Kidney (tissue), 14 donors: ENCODE data around the gene EIF6. TPM values are rescaled to one million over a fixed set of nuclear protein-coding genes. Genes with fewer than 3 reads are reported as not detected.

Experiments used
- DNase-seq, 5 donors: peaks; one replicate each; pipeline ENCODE4 v3.0.0-alpha.2; 2013 to 2020
- FAIRE-seq: peaks from 2 replicates; lab custom pipeline; 2012; peaks lifted over from hg19 to GRCh38; lab: Jason Lieb, UNC
- H3K27ac ChIP-seq, 2 donors: one replicate each; pipeline ENCODE4 v1.7.0; 2013; ENCODE audit warnings: low read depth in 2 of 2, low read length in 2 of 2, inconsistent platforms in 1 of 2
- H3K27me3 ChIP-seq: one replicate; pipeline ENCODE4 v1.7.1; 2013; ENCODE audit warnings: low read length, inconsistent platforms; ENCODE audit not compliant: control insufficient read depth, insufficient read depth
- H3K36me3 ChIP-seq, 3 donors: one replicate each; pipeline versions ENCODE4 v1.7.0 to v1.7.1; 2013; ENCODE audit warnings: low read length in 3 of 3, control low read depth in 1 of 3, inconsistent platforms in 1 of 3; ENCODE audit not compliant: insufficient read depth in 3 of 3, control insufficient read depth in 2 of 3
- H3K4me1 ChIP-seq, 3 donors: one replicate each; pipeline versions ENCODE4 v1.7.0 to v1.7.1; 2013; ENCODE audit warnings: low read length in 3 of 3, inconsistent platforms in 1 of 3, low read depth in 1 of 3; ENCODE audit not compliant: control insufficient read depth in 2 of 3, insufficient read depth in 2 of 3
- H3K4me3 ChIP-seq, 3 donors: one replicate each; pipeline versions ENCODE4 v1.7.0 to v1.8.1; 2013; ENCODE audit warnings: low read length in 3 of 3, control low read depth in 1 of 3, inconsistent platforms in 1 of 3
- H3K9ac ChIP-seq, 3 donors: one replicate each; pipeline versions ENCODE4 v1.7.0 to v1.7.1; 2013; ENCODE audit warnings: low read length in 3 of 3, control low read depth in 1 of 3, inconsistent platforms in 1 of 3
- H3K9me3 ChIP-seq, 3 donors: one replicate each; pipeline versions ENCODE4 v1.7.0 to v1.7.1; 2013; ENCODE audit warnings: low read length in 3 of 3, control low read depth in 1 of 3, inconsistent platforms in 1 of 3; ENCODE audit not compliant: control insufficient read depth in 2 of 3, insufficient read depth in 1 of 3
- CTCF ChIP-seq: IDR thresholded peaks from 3 replicates; pipeline ENCODE4 v1.5.1; 2012; ENCODE audit warnings: mild to moderate bottlenecking, moderate library complexity, borderline replicate concordance; ENCODE audit not compliant: insufficient read depth; ENCODE audit errors: extremely low read depth
- intact Hi-C: fragments of 100-400 bp; cut with DNase I; formaldehyde crosslinking; loops from one replicate; pipeline ENCODE4 v1.11.1; 2022
- polyA plus RNA-seq: library from polyadenylated mRNA; stranded (reverse); fragments of 350-450 nt; fragmentation: Illumina TruSeq; extraction: RNeasy Lipid Tissue Mini Kit (QIAGEN cat#74804); gene quantifications from one replicate; pipeline ENCODE4 v1.2.3, GENCODE V29; 2014; ENCODE audit warnings: low read depth, low replicate concordance; ENCODE audit not compliant: insufficient read depth
- total RNA-seq: library from RNA; stranded (reverse); fragmentation: NEBNext Ultra II Directional; extraction: Animal tissue kit (Norgen Biotek cat#: 25700); gene quantifications from one replicate; pipeline ENCODE4 v1.2.1, GENCODE V29; 2021
- donor health status: control.
- donor health status: control.
- donor health status: control.
- donor health status: control.
- donor health status: control.
- donor health status: DM: yes; HTN: yes; CAD: no.
- donor health status: Normal renal cell carcinoma (clear cell type).

EIF6 gene
- total and polyA plus RNA-seq, 2 donors from 2014 or later, result 114 to 254 TPM

- TF ChIP-seq CTCF, result no peak
- Histone ChIP-seq H3K9me3 (no peaks in the 10 kb centered on the region), H3K36me3 (no peaks in the 10 kb centered on the region), H3K9ac (no peak overlapping the region), H3K27me3 (no peaks in the 10 kb centered on the region), H3K4me3 (no peak overlapping the region), H3K4me1 (no peaks in the 10 kb centered on the region), H3K27ac (no peak overlapping the region)
- intact Hi-C loops, result no loop called here
- no peak for FAIRE-seq
- DNase-seq, result no peak
These were observed 44.3 kb downstream of the EIF6 start for GRCh38 chr20:35240083-35240810.

- intact Hi-C loops, result no loop called here
- no peak for FAIRE-seq
- no peak overlapping the region for H3K27ac ChIP-seq
These were observed 45.8 kb downstream of the EIF6 start for GRCh38 chr20:35238735-35239134.

GRCh38 chr20:35238170-35238569 lies 46.4 kb downstream of the EIF6 start:
- DNase-seq (no peak), FAIRE-seq (no peak)
- Histone ChIP-seq H3K27ac (no peak overlapping the region), H3K9me3 (no peaks in the 10 kb centered on the region), H3K27me3 (no peaks in the 10 kb centered on the region), H3K36me3 (no peaks in the 10 kb centered on the region), H3K9ac (no peak overlapping the region), H3K4me3 (no peak overlapping the region), H3K4me1 (no peaks in the 10 kb centered on the region)
- intact Hi-C loops, result no loop called here
- TF ChIP-seq CTCF, result no peak

More at GRCh38 chr20:35238735-35239134, 45.8 kb downstream of the EIF6 start:
- H3K27me3 ChIP-seq, result no peaks in the 10 kb centered on the region
- no peaks in the 10 kb centered on the region for H3K36me3 ChIP-seq
- H3K9me3 ChIP-seq, result no peaks in the 10 kb centered on the region
- TF ChIP-seq CTCF, result no peak
- DNase-seq, result no peak
- no peak overlapping the region for H3K4me3 ChIP-seq
- no peak overlapping the region for H3K9ac ChIP-seq
- no peaks in the 10 kb centered on the region for H3K4me1 ChIP-seq
